22Rv1 (cell line): ENCODE measurements around the gene DMRTA2.

ENCODE experiments used
- ZFX ChIP-seq: fragments of 450-650 bp; IDR thresholded peaks from 2 replicates; pipeline ENCODE4 v1.6.1; 2017; ENCODE audit warnings: antibody characterized with exemption, borderline replicate concordance
- TF ChIP-seq, protein P1 (sequence below): fragments of 450-650 bp; IDR thresholded peaks from 2 replicates; pipeline ENCODE4 v1.5.1; 2017; ENCODE audit warnings: mild to moderate bottlenecking

- TF ChIP-seq, protein P1, sequence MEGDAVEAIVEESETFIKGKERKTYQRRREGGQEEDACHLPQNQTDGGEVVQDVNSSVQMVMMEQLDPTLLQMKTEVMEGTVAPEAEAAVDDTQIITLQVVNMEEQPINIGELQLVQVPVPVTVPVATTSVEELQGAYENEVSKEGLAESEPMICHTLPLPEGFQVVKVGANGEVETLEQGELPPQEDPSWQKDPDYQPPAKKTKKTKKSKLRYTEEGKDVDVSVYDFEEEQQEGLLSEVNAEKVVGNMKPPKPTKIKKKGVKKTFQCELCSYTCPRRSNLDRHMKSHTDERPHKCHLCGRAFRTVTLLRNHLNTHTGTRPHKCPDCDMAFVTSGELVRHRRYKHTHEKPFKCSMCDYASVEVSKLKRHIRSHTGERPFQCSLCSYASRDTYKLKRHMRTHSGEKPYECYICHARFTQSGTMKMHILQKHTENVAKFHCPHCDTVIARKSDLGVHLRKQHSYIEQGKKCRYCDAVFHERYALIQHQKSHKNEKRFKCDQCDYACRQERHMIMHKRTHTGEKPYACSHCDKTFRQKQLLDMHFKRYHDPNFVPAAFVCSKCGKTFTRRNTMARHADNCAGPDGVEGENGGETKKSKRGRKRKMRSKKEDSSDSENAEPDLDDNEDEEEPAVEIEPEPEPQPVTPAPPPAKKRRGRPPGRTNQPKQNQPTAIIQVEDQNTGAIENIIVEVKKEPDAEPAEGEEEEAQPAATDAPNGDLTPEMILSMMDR: no peak
- no peak for TF ChIP-seq ZFX
These were observed 29.6 kb downstream of the DMRTA2 start for GRCh38 chr1:50393522-50394120.
